GM04504 (cell line): ENCODE results near the gene KRTAP6-3.

Experiments used
- DNase-seq: peaks from one replicate; pipeline ENCODE4 v3.0.0-alpha.2; 2012; ENCODE audit warnings: low read depth

Gene KRTAP6-3, protein sequence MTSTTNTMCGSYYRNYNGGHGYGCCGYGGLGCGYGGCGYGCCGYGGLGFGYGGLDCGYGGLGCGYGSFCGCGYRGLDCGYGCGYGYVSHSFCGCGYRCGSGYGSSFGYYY

DNA sequence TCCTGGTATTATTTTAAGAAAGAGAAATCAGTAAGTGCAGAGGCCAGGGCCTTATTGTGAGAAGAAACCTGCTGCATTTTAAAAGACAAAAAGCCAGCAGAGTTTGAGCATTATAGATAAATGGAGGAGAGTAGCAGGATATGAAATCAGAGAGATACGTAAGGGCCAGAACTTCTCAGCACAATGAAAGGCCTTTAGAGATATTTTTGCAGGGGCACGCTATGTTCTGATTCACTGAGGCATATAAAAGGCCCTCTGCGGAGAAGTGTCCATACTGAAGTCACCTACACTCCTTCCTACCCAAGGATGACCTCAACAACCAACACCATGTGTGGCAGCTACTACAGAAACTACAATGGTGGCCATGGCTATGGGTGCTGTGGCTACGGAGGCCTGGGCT, at the start of gene KRTAP6-3:
Gene KRTAP6-3, plus strand, starts transcription at position 301 of the 400 bp plus-strand sequence. Its CDS starts 6 bp downstream, at position 307.
- no peak for DNase-seq

DNA sequence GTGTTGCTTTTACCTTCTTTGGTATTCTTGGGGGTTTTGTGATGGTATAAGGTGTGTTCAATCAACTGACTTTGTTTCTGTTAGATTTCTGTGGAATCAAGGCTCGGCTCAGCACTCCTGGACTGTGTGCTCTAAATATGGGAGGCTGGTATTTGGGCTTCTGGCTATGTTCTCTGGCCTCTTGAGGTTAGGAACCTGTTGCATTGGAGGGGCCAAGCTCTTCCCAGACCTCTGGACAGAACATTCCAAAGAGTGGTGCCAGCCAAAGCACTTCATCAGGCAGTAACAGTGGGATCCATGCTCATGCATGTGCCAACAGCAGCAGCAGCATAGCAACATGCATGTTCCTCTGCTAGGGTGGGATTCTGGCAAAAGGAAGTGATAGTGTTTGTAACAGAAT, 39.5 kb upstream of the KRTAP6-3 start:
- no peak for DNase-seq

DNA sequence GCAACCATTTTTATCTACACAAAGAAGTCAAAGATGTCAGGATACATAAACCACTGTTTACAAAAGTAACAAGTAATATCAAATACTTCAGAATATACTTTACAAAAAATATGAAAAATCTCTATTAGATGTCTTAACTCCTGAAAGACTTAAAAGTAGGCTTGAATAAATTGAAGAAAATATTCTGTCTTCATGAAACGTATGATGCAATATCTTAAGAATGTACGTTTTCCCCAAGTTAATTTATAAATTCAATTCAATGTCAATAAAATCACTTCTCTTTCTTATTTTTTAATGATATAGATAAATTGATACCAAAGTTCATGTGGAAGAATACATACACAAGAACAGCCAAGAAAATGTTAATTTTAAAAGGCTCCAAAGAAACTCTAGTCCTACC, 37.1 kb upstream of the KRTAP6-3 start:
- no peak for DNase-seq

DNA sequence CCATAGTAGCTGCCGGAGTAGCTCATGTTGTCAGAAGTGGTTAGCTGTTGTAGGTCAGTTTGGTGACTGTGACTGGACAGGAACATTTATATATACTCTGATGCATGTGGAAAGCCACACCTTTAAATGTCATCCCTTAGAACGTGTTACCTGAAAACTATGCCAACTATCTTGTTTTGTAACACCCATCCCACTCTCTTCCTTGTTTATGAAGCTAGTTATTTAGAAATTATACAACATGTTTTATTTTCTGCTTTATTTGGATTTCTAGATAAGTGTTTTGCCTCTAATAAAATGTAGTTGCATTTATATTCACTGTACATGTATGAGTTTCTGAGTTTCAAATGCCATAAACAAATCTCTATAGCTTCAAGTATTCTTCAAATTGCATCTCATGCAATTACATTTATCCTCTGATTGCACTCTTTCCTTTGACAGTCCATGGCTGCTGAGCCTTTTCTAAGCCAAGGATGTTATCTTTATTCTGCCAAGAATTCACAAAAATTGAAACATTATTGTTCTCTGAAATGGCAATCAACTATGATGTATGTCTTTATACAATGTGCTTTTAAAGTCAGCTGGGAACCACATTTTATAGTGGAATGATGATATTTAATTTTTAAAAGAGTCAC, 30.9 kb upstream of the KRTAP6-3 start, which contains the start of gene KRTAP19-7:
Gene KRTAP19-7, minus strand, starts transcription at position 51 of the 632 bp plus-strand sequence. Its CDS starts 25 bp downstream, at position 26.
- DNase-seq = no peak

DNA sequence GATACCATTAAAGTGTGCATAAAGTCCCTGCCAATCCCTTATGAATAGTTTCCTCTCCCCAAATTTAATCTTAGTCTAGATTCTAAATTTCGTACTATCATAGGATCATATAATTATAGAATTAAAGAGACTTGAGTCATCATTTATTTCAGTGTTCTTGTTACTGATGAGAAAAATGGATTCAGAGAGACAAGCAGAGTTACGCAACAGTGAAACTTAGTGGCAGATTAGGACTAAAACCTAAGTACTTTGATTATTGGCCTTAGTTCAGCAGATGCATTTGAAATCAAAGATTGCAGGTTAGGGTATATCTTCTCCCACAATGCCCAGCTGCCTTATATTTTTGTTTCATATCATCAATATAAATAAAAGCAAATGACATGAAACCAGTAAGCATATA, 30.3 kb upstream of the KRTAP6-3 start:
- no peak for DNase-seq

DNA sequence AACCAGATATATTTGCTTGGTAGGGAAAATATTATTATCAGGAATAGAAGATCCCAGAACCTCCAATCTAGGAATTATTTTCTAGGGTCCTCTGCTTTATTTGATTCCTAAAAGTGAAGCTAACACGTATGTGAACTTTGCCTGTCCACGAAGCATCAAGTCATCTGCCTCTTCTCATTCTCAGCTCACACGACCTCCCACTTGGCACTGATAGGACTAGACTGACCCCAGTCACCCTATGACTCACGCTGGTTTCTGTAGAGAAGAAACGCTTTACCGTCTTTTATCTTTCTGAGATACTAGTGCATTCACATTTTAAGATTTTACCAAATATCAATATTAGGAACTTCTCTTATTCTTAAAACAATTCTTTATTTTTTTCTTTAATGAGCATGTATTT, 29.2 kb upstream of the KRTAP6-3 start:
- DNase-seq = no peak

DNA sequence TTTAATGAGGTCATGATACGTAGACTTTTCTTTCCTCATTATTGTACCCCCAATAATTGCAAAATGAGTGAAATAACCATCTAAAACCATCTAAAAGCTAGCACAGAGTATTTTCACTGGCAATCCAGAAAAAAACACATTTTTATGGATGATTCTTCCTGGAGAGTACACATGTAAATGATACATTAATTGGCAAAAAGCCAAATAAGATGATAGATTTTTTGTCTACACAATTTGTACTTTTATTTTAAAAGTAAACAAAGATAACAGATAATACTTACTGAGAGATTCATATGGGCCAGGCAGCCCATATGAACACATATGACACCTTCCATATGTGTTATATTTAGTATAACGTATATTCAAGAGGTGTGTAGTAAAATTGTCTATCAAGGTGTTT, 28.6 kb upstream of the KRTAP6-3 start:
- DNase-seq = no peak

DNA sequence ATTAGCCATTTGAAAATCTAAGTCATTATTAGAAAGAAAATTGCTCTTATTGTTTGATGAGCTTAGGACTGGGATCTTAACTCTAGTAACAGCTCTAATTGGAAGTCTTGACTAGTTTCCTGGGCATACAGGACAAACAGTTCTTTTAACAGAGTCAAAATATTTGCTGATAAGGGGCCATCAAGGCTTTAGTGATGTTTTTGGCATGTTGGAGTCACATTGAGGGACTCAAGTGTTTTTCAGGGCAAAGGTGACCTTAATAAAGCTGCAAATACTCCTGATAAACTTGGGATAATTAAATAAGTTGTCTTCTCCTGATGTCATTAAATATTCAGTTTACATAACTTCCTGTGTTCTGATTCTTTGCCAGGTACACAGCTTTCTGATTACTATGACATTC, 24.6 kb upstream of the KRTAP6-3 start:
- DNase-seq = no peak

DNA sequence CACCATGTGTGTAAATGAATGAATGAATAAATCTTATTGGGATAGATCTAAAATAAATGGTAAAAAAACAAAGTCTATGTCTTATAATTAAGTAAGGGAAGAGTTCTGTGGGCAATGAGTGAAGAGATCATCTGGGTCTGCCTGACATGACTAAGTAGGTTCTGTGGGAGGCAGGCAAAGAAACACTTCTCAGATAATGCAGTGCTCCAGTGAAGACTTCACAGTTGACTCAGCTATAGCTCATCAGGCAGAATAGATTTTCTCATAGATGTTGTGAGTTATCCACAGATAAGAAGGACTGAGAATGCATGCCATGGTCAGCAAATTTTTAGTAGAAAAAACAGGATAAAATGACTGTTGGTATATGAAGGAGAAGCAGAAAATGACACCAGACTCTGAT, 14.5 kb upstream of the KRTAP6-3 start:
- no peak for DNase-seq

DNA sequence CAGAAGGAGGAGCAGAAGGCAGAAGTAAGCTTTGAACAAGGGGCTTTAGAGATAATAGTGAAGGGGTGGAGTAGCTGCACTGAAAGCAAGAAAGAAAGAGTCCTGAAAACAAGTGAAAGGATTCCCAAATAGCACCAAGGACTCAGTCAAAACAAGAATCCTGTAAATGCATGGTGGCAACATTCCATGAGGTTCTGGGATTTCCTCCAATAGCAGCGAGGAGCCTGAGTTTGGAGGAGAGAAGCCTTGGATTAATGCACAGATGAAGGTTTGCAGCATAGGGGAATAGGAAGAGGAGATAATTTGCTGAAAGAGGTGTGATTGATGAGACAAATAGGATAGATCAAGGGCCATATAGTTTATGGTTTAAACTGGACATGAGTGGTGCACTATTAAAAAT, 12.9 kb upstream of the KRTAP6-3 start:
- no peak for DNase-seq

DNA sequence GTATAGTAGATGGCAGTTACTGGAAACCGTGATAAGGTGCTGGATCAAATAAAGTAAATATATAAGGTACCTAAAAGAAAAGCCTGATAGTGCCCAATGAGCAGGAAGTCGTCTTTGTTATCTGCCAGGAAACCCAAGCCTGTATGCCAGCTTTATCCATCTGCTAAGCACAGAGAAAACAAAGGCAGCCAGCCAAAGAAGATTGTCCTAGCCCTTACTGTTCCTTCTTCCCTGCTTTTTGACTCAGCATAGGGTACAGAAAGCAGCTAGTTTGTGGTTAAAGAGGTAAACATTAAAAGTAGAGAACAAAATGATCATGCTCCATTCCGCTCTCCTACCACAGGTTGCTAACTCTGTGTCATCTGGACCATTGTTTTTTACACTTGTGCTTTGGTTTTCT, 12.1 kb upstream of the KRTAP6-3 start:
- DNase-seq = no peak

DNA sequence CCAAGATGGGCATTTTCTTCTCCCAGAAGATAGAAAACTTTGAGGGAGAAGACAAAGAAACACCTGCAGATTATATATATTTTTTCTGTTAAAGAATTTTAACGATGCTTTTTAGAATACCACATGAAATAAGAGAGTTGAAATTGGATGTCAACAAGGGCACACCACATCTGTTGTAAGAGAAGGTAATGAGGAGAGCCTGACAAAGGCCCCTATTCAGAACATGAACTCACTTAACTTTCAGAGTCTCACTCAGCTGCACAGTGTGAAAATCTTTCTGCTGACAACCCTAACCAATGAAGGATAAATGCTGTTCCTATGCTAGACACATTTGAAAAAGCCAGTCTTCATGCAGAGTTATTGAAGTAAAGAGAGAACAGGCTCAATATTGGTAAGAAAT, 9.4 kb upstream of the KRTAP6-3 start:
- DNase-seq = no peak

DNA sequence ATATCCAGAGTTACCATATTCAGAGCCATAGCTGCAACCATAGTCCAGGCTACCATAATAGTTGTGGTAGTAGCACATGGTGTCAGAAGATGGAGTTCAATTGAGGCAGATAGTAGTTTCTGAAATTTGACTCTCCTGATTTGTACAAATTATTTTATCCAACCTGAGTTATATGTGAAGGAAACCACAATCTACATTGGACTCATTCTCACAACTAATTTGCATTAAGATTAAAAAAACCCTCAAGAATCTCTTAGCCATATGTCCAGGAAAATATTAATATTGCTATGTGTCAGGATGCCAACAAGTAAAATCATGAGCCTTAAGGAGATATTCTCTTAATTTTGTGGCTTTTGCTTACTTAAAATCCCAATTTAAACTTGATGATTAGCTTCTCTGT, 1.9 kb upstream of the KRTAP6-3 start, which contains the start of gene KRTAP22-2:
Gene KRTAP22-2, minus strand, starts transcription at position 101 of the 400 bp plus-strand sequence.
- DNase-seq = no peak

DNA sequence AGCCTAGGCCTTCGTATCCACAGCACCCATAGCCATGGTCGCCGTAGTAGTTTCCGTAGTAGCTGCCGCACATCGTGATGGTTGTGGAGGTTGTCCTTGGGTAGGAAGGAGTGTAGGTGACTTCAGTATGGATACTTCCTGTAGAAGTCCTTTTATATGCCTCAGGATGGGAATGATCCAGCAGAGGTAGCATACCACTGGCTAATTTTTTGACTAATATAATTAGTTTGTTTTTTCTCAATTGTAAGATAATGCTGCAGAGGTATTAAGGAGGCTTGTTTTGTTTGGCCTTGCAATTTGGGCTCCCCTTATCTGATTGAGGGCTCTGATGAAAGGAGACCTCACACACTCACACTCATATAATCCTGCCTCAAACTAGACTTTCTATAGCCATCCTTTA, 6.6 kb downstream of the KRTAP6-3 start, which contains the start of gene KRTAP6-2:
Gene KRTAP6-2, minus strand, starts transcription at position 101 of the 400 bp plus-strand sequence. Its CDS starts 28 bp downstream, at position 73.
- DNase-seq = no peak

DNA sequence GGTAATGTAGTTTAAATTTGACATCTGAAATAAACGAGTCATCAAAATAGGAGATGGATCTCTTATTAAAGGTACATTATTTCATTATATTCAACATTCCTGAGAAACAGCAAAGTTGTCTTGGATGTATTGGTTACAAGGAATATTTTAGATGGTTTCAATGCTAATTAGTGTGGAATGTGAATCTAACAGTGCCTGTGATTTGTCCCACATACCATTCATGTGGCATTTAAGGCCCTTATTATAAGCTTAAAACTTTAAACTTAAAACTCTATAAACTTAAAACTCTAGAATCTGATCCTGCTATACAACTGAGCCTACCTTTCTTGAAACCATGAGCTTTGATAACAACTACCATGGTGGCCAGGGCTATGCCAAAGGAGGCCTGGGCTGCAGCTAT, 8.5 kb downstream of the KRTAP6-3 start, which contains the start of gene KRTAP22-1:
Gene KRTAP22-1, plus strand, starts transcription at position 301 of the 400 bp plus-strand sequence.
- DNase-seq = no peak

DNA sequence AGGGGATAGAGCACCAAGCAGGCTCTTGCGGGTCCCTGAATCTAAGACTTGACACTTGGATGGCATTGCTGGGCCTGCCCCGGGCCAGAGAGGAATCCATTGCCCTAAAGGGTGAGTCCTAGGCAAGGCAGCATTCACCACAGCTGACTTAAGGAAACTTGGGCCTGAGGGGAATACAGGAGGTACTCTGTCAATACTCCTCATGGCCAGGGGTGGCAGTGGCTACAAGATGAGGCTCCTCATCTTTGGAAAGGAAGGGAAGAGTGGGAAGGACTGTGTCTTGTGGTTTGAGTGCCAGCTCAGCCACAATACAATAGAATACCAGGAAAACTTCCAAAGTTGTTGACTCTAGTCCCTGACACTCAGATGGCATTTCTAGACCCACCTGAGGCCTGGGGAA, 13.7 kb downstream of the KRTAP6-3 start:
- DNase-seq = no peak

DNA sequence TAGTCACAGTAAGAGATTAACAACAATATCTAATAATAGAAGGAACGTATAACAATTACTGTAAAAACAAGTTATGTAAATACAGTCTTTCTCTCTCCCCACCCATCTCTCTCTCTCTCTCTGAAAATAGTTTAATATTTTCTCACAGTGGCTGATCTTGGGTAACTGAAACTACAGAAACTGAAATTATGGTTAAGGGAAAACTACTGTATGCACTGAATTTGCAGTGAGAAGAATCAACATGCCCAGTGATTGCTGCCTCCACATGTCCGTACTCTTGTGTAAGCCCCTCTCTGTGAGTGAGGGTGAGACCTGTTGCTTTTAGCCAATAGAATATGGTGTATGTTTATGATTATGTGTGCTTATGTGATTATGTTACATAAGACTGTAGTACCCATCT, 19.9 kb downstream of the KRTAP6-3 start:
- no peak for DNase-seq

DNA sequence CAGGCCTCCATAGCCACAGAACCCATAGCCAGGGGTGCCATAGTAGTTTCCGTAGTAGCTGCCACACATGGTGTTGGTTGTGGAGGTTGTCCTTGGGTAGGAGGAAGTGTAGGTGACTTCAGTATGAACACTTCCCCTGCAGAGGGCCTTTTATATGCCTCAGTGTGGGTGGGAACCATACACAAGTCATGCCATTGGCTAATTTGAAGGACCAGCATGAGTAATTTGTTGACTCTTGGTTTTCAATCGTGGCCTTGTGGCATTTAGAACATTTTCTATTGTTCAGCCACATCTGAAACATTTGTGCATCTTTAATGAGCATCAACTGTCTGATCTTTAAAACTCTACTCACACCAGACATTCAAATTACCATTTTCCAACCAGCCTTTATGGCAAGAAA, 21.6 kb downstream of the KRTAP6-3 start, which contains the start of gene KRTAP6-1:
Gene KRTAP6-1, minus strand, starts transcription at position 95 of the 400 bp plus-strand sequence. Its CDS starts 26 bp downstream, at position 69.
- DNase-seq = no peak

DNA sequence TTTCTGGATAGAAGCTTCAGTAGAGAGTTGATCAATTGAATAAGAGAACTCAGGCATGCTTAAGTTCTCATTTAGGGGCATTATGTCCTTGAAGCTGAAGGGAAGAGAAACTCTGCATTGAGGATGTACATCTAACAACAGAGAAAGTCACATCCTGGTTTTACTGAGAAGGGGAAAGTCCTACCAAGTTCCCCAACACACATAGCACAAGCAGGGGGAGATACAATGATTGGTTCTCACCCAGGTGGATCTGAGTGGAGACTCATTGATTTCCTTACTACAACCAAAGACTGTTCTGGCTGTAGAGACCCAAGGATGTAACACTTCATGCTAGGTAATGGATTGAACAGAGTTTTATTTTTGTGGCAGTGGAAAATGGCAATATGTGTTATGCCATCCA, 23.0 kb downstream of the KRTAP6-3 start:
- DNase-seq = no peak

DNA sequence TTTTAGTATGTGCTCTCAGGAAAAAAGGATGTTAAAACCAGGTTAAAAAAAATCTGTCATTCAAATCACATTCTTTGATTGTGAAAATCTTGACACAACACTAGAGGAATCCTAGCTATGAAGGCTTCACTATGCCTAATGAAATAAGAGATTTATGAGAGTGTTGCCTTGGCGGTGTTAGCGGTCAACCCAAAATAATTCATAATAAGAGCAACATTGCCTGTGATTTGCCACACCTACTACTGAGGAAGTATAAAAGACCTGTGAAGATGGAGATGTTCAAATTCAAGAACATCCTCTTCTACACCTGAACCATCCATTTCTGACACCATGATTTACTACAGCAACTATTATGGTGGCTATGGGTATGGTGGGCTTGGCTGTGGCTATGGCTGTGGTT, 23.9 kb downstream of the KRTAP6-3 start, which contains the start of gene KRTAP20-1:
Gene KRTAP20-1, plus strand, starts transcription at position 301 of the 400 bp plus-strand sequence. Its CDS starts 30 bp downstream, at position 331.
- no peak for DNase-seq

DNA sequence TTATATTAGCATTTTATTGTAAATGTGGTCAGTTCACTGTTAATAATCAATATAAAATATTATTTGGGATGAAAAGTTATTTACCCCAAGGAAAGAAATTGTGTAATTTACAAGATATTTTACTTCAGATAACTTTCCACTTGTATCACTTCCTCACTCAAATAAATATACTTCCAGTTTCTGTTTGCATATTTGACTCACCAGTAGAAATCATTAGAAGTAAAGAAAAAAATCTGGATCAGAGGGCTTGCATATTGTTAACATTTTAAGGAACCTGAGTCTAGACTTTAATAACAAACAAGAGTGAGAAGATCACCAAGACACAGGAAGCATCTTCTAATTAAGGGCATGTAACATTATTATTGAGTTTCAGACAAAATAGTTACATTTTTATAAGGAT, 27.8 kb downstream of the KRTAP6-3 start:
- DNase-seq = no peak

DNA sequence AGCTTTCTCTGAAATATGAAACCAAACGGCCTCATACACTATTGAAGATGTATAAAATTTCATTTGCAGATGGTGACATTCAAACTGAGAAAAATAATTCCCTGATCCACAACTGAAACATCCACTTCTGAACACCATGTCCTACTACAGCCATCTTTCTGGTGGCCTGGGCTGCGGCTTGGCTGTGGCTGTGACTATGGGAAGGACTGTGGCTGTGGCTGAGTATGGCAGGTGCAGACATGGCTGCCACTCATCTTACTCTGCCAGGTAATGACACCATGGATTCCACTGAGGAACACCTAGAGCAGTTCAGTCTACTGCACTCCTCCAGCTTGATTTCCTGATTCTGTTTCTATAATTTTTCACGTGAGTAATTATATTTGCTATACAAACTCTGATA, 28.3 kb downstream of the KRTAP6-3 start, which contains the start of gene KRTAP20-4:
Gene KRTAP20-4, plus strand, starts transcription at position 106 of the 400 bp plus-strand sequence.
- DNase-seq = no peak

DNA sequence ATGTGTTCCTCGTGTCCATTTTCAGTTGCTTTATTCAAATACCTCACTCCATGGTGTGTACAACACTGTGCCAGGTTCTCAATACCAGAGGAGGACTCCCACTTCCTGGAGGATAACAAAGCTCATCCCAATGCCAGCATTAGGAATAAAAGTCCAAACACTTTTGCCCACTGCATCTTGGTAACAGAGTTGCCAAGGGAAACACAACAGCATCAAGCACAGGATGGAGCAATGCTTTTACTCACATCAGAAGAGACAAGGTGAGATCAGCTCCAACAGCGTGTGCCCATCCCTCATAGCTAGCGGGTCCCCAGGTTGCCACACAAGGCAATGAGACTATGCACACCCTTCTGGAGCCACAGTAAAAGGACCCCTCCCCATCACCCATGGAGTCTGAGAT, 31.1 kb downstream of the KRTAP6-3 start:
- no peak for DNase-seq
